Measurements from ENCODE around the gene NPFF. TPM values are rescaled to one million over a fixed set of nuclear protein-coding genes. Genes with fewer than 3 reads are reported as not detected.
"Not testable (repeated sequence)": the region's sequence is repeated elsewhere in the genome, so short reads cannot be mapped to it uniquely, and the experiment has no call there.

NPFF gene
- total RNA-seq, 1 donor from 2014 or later, result not detected

- H3K27ac Mint-ChIP-seq (ENCODE audit: unreplicated experiment), result no peak overlapping the region
- H3K27me3 Mint-ChIP-seq (ENCODE audit: unreplicated experiment), result peaks cover 23% of the 10 kb centered on the region
- no peak for TF ChIP-seq CTCF (IDR thresholded peaks at IDR 0.05; ENCODE audit: unreplicated experiment)
- peaks cover 2% of the 10 kb centered on the region for H3K4me1 Mint-ChIP-seq (ENCODE audit: unreplicated experiment)
- H3K36me3 Mint-ChIP-seq (ENCODE audit: low read depth, unreplicated experiment), result peaks cover 33% of the 10 kb centered on the region
- H3K4me3 Mint-ChIP-seq (ENCODE audit: unreplicated experiment), result no peak overlapping the region
- no peak for DNase-seq (ENCODE audit: low spot score)
- H3K9me3 Mint-ChIP-seq (ENCODE audit: unreplicated experiment), result no peaks in the 10 kb centered on the region
These were observed 23.3 kb downstream of the NPFF start for GRCh38 chr12:53483979-53484377.

GRCh38 chr12:53483225-53483978 is 23.9 kb downstream of the NPFF start:
- no peak overlapping the region for H3K4me3 Mint-ChIP-seq (ENCODE audit: unreplicated experiment)
- H3K9me3 Mint-ChIP-seq (ENCODE audit: unreplicated experiment), result no peaks in the 10 kb centered on the region
- peaks cover 33% of the 10 kb centered on the region for H3K36me3 Mint-ChIP-seq (ENCODE audit: low read depth, unreplicated experiment)
- peaks cover 23% of the 10 kb centered on the region for H3K27me3 Mint-ChIP-seq (ENCODE audit: unreplicated experiment)
- peaks cover 2% of the 10 kb centered on the region for H3K4me1 Mint-ChIP-seq (ENCODE audit: unreplicated experiment)
- no peak for TF ChIP-seq CTCF (IDR thresholded peaks at IDR 0.05; ENCODE audit: unreplicated experiment)
- no peak for DNase-seq (ENCODE audit: low spot score)
- H3K27ac Mint-ChIP-seq (ENCODE audit: unreplicated experiment), result peak overlapping the region; percentile 42

- no peak for DNase-seq (ENCODE audit: low spot score)
- H3K27me3 Mint-ChIP-seq (ENCODE audit: unreplicated experiment), result peaks cover 21% of the 10 kb centered on the region
- peaks cover 31% of the 10 kb centered on the region for H3K36me3 Mint-ChIP-seq (ENCODE audit: low read depth, unreplicated experiment)
- no peak overlapping the region for H3K27ac Mint-ChIP-seq (ENCODE audit: unreplicated experiment)
- H3K9me3 Mint-ChIP-seq (ENCODE audit: unreplicated experiment), result no peaks in the 10 kb centered on the region
- no peak for TF ChIP-seq CTCF (IDR thresholded peaks at IDR 0.05; ENCODE audit: unreplicated experiment)
- no peak overlapping the region for H3K4me3 Mint-ChIP-seq (ENCODE audit: unreplicated experiment)
- peaks cover 2% of the 10 kb centered on the region for H3K4me1 Mint-ChIP-seq (ENCODE audit: unreplicated experiment)
These were observed 24.6 kb downstream of the NPFF start for GRCh38 chr12:53482626-53483168.

GRCh38 chr12:53481939-53482586 is 25.2 kb downstream of the NPFF start:
- H3K4me3 Mint-ChIP-seq (ENCODE audit: unreplicated experiment), result no peak overlapping the region

GRCh38 chr12:53481458-53481857 is 25.8 kb downstream of the NPFF start:
- H3K4me3 Mint-ChIP-seq (ENCODE audit: unreplicated experiment); H3K4me1 Mint-ChIP-seq (ENCODE audit: unreplicated experiment); DNase-seq (ENCODE audit: low spot score); H3K9me3 Mint-ChIP-seq (ENCODE audit: unreplicated experiment); H3K27ac Mint-ChIP-seq (ENCODE audit: unreplicated experiment): not testable (repeated sequence)
- Mint-ChIP-seq H3K36me3 (ENCODE audit: low read depth, unreplicated experiment) (peaks cover 34% of the 10 kb centered on the region), H3K27me3 (ENCODE audit: unreplicated experiment) (peaks cover 21% of the 10 kb centered on the region)

More at GRCh38 chr12:53481939-53482586, 25.2 kb downstream of the NPFF start:
- Mint-ChIP-seq H3K36me3 (ENCODE audit: low read depth, unreplicated experiment) (peaks cover 28% of the 10 kb centered on the region), H3K27me3 (ENCODE audit: unreplicated experiment) (peaks cover 21% of the 10 kb centered on the region), H3K4me1 (ENCODE audit: unreplicated experiment) (peaks cover 2% of the 10 kb centered on the region), H3K9me3 (ENCODE audit: unreplicated experiment) (no peaks in the 10 kb centered on the region), H3K27ac (ENCODE audit: unreplicated experiment) (peak overlapping the region; percentile 4)
- TF ChIP-seq CTCF (IDR thresholded peaks at IDR 0.05; ENCODE audit: unreplicated experiment), result peak; percentile 22
- DNase-seq (ENCODE audit: low spot score), result no peak
